ENCODE results near the gene AMH.
A peak's percentile ranks its signal among the peaks of the same experiment; 100 is the strongest.

Gene AMH

DNA sequence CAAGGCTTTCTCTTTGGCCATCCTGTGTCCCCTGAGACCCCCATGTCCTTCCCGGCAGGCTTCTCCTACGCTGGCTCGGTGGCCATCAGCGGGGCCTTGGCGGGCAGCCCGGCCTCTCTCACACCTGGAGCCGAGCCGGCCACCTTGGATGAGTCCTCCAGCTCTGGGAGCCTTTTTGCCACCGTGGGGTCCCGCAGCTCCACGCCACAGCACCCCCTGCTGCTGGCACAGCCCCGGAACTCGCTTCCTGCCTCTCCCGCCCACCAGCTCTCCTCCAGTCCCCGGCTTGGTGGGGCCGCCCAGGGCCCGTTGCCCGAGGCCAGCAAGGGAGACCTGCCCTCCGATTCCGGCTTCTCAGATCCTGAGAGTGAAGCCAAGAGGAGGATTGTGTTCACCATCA is 27.2 kb upstream of the AMH start:
- no peak for DNase-seq

DNA sequence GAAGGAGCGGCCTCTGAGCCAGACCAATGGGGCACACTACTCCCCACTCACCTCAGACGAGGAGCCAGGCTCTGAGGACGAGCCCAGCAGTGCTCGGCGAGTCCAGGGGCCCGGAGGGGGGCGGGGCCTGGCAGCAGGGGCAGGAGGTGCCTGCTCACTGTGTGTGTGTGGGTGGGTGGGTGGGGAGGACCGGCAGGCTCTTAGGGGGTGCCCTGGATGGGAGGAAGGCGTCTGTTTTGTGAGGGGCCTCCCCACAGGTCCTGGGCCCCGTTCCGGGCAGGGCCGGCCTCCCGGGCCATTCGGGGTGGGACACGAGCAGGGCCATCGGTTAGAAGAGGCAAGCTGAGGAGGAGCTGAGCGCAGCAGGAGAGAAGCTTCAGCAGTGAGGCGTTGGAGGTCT is 25.7 kb upstream of the AMH start:
- no peak for DNase-seq

DNA sequence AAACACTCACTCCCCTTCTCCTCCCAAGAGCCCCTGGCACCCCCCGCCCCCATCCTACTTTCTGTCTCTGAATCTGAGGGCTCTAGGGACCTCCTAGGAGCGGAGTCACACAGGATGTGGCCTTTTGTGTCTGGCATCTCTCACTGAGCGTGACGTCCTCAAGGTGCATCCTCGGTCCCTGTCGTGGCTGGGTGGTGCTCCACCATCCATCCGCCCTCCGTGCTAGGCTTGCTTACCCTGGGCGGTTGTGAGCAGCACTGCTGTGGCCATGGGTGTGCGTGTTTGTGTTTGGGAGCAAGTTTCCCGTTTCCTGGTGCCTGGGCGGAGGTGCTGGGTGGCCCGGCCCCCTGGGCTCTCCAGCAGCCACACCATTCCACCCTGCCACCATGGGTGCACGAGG is 25.2 kb upstream of the AMH start:
- DNase-seq: peak; percentile 66

DNA sequence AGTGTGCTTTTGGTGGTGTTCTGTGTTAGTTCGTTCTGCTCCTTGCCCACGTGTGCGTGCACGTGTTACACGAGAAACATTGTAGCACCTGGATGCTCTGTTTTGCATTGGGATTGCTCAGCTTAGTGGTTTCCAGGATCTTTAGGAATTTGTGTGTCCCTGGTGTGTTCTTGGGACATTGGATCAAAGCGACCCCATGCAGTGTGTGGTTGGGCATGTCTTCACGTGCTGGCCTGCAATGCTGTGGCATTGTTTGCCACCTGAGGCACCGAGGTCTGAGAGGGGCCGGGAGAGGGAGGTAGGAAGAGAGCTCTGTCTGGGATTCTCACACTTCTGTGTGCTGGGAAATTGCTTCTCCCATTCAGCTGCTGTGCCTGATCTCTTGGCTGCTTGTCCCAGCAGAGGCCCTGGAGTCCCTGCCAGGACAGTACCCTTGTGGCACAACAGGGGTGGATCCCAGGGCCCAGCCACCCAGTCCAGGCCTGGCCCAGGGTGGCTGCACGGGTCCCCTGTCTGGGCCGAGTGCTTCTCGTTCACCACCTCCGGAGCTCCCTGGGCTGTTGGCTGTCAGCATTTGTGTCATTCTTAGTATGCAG is 24.3 kb upstream of the AMH start:
- no peak for DNase-seq

GRCh38 chr19:2225415-2226050 is 23.6 kb upstream of the AMH start:
- no peak for DNase-seq

DNA sequence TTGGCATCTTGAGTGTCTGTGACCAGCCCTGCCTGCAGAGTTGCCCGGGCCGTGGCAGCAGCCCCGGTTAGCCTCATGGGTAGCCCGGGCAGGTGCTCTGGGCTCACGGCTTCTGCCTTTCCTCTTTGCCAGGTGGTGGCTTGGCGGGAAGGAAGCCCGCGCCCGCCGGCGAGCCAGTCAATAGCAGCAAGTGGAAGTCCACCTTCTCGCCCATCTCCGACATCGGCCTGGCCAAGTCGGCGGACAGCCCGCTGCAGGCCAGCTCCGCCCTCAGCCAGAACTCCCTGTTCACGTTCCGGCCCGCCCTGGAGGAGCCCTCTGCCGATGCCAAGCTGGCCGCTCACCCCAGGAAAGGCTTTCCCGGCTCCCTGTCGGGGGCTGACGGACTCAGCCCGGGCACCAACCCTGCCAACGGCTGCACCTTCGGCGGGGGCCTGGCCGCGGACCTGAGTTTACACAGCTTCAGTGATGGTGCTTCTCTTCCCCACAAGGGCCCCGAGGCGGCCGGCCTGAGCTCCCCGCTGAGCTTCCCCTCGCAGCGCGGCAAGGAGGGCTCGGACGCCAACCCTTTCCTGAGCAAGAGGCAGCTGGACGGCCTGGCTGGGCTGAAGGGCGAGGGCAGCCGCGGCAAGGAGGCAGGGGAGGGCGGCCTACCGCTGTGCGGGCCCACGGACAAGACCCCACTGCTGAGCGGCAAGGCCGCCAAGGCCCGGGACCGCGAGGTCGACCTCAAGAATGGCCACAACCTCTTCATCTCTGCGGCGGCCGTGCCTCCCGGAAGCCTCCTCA is 22.9 kb upstream of the AMH start:
- DNase-seq: no peak

- no peak for DNase-seq
These were observed 22.2 kb upstream of the AMH start for GRCh38 chr19:2226840-2227360.

DNA sequence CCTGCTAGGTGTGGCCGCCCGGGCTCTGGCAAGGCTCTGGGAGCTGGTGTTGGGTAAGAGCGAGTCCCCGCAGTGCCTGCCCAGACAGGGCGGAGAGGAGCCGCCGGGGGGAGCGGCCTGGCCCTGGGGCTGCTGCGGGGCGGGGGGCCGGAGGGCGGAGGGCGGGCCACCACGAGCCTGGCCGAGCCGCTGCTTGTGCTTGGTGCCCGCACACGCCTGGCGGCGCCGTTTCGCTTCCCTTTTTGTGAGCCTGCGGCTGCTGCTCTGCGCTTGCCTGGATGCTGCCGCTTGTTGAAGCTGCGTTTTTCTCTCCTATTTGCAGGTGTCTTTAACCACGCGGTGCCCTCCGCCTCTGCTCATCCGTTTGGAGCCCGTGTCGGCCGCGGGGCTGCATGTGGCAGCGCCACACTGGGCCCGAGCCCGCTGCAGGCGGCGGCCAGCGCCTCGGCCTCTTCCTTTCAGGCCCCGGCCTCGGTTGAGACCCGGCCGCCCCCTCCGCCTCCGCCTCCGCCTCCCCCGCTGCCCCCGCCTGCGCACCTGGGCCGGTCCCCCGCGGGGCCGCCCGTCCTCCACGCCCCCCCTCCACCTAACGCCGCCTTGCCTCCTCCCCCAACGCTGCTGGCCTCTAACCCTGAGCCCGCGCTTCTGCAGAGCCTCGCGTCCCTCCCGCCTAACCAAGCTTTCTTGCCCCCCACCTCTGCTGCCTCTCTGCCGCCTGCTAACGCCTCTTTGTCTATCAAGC is 21.5 kb upstream of the AMH start:
- peak; percentile 42 for DNase-seq

DNA sequence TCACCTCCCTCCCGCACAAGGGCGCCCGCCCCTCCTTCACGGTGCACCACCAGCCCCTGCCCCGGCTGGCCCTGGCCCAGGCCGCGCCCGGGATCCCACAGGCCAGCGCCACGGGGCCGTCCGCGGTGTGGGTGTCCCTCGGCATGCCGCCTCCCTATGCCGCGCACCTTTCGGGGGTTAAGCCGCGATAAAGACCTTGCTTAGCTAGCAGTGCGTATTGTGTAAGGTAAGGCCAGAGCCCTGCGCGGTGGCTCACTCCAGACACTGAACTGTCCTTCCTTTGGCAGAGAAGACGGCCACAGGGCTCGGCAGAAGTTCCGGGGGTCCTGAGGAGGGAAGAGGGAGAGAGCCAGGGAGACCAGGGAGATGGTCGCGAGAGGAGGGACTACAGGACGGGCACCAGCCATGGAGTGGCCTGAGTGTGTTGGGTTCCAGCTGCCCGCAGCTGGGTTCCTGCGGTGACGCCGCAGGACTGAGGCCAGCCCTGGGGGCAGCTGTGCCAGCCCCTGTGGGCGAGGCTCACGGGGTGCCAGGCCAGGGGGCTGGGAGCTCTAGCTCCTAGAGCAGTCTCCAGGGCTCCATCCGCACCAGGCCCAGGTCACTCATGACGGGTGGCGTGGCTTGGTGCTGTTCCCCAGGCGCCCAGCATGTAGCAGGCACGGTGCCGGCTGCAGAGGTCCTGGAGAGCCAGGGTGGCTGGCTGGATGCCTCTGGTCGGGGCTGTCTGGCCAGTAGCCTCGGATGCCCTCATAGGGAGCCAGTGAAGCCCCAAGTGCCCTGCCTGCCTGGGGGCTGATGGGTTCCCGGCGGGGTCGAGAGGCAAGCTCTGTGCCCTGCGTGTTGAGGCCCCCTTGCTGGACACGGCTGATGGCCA is 20.7 kb upstream of the AMH start:
- no peak for DNase-seq

- DNase-seq: no peak
These were observed 19.8 kb upstream of the AMH start for GRCh38 chr19:2229103-2230032.

- DNase-seq: no peak
These were observed 19.0 kb upstream of the AMH start for GRCh38 chr19:2230033-2230531.

- DNase-seq: no peak
These were observed 18.2 kb upstream of the AMH start for GRCh38 chr19:2230807-2231533.

GRCh38 chr19:2231621-2232221 is 17.4 kb upstream of the AMH start:
- DNase-seq: no peak

DNA sequence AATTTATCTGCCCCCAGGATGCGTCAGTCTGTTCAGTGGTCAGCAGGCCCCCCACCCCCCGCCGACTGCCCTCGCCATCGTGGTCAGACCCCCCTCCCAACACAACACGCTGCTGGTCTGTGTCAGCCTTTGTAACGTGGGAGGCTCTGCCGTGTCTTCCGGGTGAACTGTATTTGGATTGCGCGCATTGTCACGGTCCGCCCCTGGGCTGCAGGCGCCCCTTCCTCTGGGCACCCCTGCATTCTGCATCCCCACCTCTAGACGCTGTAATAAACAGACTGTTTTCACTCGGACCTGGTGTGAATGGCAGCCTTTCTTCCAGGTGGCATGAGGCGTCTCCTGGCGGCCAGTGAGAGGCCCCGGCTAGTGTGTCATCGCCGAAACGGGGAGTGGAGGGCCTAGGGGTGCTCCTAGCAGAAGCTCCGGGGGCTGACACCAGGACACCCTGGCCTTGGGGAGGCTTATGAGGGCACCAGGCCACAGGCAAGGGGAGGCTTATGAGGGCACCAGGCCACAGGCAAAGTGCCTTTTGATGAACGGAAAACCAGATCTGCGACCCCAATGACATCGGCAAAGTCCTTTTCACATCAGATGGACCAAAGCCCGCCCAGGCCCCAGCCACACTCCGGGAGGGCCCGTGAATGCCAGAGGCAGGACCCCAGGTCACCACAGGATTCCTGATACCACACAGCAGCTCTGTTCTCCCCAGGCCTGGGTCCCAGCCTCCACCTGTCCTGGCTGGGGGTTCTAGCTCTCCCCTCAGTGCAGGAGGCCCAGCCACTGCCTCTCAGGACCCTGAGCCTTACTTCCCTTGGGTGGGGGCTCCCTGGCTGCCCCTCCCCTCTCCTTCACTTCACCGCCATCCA is 16.6 kb upstream of the AMH start:
- DNase-seq: no peak

- DNase-seq: no peak
These were observed 15.4 kb upstream of the AMH start for GRCh38 chr19:2233601-2234280.

GRCh38 chr19:2234996-2235380 is 14.1 kb upstream of the AMH start:
- DNase-seq: no peak

DNA sequence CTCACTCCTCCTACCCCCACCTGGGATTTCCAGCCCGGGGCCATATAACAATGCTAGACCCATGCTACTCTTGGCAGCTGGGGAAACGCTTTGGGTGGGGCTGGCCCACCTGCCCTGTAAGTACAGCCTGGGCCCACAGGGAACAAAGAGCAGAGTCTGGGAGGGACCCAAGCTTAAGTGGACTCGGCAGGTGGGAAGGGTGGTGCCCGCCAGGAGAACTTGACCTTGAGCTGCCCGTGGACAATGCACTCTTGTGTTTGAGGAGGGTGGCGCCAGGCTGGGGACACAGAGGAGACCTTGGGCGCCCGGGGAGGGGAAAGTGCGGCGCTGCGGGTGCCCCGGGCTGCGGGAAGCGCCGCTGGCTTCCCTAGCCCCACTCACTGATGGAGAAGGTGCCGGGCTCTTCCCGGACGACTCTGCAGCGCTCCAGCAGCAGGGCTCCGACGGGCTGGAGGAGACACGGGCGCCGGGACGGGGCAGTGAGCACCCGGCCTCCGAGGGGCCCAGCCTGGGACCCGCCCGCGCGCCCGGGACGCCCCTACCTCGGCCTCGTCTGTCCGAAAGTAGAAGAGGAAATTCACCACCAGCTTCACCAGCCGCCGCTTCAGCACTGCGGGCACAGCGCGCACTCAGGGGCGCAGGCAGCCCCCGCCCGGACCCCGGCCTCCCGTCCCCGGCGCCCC is 13.6 kb upstream of the AMH start:
- no peak for DNase-seq

- no peak for DNase-seq
These were observed 13.1 kb upstream of the AMH start for GRCh38 chr19:2236064-2236313.
